Stimulated activated CD4-positive, alpha-beta T cell treated with anti-CD3 and anti-CD28 coated beads, Interleukin-2, amount 100 ng/mL, for 48 hours (primary cell): ENCODE measurements around the gene BRAF.
"Not testable (repeated sequence)": the region's sequence is repeated elsewhere in the genome, so short reads cannot be mapped to it uniquely, and the experiment has no call there.

Source experiments
- DNase-seq, 2 donors: peaks; one replicate each; pipeline ENCODE4 v3.0.0-alpha.2; 2020

The BRAF gene

DNA sequence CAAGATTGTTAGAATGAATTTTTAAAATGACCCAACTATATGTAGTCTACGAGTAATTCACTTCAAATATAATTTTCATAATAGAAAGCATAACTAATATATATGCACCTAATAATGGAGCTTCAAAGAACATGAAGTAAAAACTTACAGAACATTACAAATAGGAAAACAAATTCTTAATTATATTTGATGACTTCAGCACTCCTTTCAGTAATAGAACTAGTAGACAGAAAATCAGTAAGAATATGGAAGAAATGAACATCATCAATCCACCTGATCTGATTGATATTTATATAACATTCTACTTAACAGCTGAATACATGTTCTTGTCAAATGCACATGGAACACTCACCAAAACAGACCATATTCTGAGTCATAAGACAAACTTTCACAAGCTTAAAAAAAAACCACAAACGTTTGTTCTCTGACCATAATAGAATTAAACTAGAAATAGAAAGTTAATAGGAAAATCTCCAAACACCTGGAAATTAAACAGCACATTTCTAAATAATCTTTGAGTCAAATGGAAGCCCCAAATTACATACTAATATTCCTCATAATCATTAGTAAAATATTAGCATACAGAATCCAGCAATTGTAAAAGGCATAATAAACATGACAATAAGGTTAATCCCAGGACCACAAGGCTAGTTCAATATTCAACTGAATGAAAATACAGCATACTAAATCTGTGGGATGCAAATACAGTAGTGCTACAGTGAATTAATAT, 48.0 kb downstream of the BRAF start:
- DNase-seq = no peak

- DNase-seq = no peak
Measured at GRCh38 chr7:140873434-140873833, 51.3 kb downstream of the BRAF start.

DNA sequence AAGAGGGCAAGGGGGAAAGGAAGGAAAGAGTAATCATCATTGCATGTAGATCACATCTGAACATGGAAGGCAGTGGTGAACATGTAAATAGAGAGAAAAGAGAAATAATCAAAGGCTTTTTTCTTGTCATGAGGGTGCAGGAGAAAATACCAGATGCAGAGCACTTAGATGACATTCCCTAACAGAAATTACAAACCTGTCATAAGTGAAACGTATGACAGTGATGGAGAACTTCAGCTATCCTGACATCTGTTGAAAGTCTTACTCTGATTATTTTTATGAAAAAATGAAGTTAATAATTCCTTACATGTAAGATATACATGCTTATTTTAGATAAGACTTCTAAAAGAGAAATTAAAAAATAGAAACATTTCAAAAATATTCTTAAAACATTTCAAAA, 54.7 kb downstream of the BRAF start:
- DNase-seq = no peak

GRCh38 chr7:140869430-140869829, 55.3 kb downstream of the BRAF start:
- DNase-seq = no peak

GRCh38 chr7:140867467-140868462, 57.0 kb downstream of the BRAF start:
- no peak for DNase-seq

DNA sequence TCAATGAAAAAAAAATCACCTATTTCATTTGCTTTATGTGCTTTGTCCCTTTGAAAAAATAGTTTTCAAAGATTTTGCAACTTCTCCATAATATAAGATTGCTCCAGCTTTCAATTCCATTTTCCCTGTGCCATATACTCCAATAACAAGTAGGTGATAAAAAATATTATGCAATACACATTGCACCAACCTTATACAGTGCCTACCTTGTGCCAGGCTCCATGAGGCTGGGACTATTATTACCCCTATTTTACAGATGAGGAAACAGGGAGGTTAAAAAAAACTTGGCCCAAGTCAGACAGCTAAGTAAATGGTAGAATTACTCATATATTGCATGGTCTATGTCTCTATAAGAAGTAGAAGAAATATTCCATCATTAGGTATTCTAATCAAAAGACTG, 57.8 kb downstream of the BRAF start:
- DNase-seq = no peak

- no peak for DNase-seq
Measured at GRCh38 chr7:140864732-140865131, 60.0 kb downstream of the BRAF start.

- no peak for DNase-seq
Measured at GRCh38 chr7:140863867-140864266, 60.9 kb downstream of the BRAF start.

- no peak for DNase-seq
Measured at GRCh38 chr7:140863184-140863583, 61.5 kb downstream of the BRAF start.

DNA sequence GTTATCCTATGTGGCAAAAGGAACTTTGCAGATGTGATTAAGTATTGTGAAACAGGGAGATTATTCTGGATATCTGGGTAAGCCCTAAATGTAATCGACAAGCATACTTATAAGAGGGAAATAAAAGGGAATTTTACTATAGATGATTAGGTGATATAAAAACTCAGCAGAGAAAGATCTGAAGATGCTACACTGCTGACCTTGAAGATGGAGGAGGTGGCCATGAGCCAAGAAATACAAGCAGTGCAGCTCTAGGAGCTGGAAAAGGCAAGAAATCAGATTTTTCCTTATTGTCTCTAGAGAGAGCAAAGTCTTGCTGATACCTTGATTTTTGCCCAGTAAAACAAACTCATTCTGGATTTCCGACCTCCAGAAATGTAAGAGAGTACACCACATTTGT, 67.7 kb downstream of the BRAF start:
- no peak for DNase-seq

GRCh38 chr7:140841166-140841715, 83.5 kb downstream of the BRAF start:
- DNase-seq = no peak

DNA sequence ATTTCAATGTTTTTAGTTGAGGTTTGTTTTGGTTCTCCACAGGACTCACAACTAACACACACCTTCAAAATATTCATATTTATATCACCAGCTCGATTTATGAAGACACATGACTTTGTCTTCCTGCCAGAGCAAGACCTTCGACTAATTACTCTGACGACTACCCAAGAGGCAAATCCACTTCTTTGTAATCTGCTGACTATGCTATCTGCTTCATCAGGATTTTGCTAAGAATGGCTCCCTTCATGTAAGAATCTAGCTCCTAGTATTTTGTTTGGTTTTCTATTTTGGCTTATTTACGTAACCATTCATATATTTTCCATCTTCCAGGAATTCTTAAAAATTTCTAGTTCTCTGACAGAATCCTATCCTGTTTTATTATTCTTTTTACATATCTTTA, 93.0 kb downstream of the BRAF start:
- no peak for DNase-seq

DNA sequence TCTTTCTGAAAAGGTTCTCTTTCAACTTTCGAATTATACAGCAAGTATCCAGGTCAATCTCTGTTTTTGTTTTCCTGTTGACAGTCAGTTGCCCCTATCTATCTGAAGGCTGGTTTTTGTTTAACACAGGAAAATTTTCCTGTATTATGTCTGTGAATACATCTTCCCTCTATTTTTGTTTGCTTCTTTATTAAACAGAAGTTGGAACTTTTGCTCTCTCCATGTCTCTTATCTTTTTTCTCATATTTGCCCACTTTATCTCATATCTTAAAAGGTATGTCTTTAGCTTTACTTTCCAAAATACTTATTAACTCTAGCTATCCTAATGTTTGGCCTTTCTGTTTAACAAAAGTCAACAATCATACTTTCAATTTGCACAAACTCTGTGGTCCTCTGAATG, 95.0 kb downstream of the BRAF start:
- no peak for DNase-seq

DNA sequence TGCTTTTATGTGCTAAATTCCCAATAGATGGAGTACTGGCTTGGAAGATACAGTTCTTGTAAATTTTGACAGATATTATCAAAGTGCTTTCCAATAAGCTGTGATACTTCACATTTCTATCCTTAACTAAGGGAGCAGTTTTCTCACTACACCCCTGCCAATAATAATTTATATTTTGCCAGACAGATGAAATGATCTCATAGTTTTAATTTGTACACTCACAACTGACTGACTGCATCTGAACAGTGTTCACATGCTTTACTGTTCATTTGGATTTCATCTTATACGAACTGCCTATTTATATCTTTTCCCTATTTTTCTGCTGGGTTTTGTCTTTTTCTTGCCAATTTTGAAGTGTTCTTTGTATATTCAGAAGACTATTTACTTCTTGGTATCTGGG, 96.0 kb downstream of the BRAF start:
- no peak for DNase-seq

- DNase-seq = not testable (repeated sequence)
Measured at GRCh38 chr7:140817383-140817782, 107.3 kb downstream of the BRAF start.

DNA sequence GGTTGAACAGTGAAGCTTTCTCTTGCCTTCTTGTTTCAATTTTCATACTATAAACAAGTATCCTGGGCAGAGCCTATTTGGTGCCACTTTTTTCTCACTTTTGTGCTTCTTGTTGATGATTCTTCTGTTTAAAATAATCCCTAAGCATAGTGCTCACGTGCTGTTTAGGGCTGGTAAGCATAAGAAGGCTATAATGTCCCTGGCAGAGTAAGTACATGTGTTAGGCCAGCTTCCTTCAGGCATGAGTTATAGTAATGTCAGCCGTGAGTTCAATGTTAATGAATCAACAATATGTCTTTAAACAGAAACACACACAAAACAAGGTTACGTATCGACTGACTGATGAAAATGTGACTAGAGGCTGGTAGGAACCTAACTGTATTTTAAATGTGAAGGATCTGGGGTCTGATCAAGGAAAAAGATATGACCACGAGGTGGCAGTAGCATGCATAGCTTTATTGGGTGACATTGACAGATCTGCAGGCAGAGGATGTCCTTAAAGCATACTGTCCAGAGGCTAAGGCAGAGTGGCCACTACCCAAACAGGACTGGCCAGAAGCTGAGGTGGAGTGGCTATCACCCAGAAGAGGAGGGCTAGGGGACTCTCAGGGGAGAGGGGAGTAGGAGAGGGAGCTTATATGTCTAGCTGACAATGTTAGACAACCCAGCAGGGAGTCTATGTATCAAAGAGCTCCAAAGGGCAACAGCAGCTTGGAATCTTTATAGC, 113.7 kb downstream of the BRAF start:
- peak; percentile 53 to 63 for DNase-seq

DNA sequence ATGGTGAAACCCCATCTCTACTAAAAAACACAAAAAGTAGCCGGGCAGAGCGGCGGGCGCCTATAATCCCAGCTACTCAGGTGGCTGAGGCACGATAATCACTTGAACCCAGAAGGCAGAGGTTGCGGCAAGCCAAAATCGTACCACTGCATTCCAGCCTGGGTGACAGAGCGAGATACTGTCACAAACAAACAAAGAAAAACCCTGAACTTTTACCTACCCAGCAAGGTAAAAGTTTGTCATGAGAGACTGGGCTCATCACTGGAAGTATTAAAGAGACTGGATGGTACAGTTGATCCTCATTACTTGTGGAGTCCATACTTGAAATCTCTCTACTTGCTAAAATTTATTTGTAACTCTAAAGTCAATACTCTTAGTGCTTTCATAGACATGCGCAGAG, 114.3 kb downstream of the BRAF start:
- DNase-seq = no peak

- DNase-seq = no peak
Measured at GRCh38 chr7:140778975-140779374, 145.8 kb downstream of the BRAF start.

- no peak for DNase-seq
Measured at GRCh38 chr7:140778568-140778967, 146.2 kb downstream of the BRAF start.

GRCh38 chr7:140774371-140774770, 150.4 kb downstream of the BRAF start:
- no peak for DNase-seq

DNA sequence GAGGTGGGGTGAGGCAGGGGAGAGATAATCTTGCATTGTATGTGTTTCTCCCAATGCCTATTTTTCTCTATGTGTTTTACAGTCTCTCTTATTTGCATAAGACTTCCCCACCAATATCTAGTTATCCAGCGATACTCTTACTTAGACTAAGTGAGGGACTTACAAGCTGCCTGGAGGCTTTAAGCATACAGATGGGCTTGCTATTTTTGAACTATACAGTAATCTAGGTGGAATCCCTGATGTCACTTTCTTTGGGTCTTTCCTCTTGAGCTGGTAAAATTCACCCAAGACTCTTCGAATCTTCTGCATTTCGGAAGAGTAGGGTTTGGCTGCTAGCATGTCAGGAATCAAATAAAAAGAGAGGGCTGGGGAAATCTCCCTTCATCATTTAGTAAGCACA, 151.6 kb downstream of the BRAF start:
- DNase-seq = no peak

GRCh38 chr7:140771826-140772225, 152.9 kb downstream of the BRAF start:
- DNase-seq = no peak

GRCh38 chr7:140769852-140770251, 154.9 kb downstream of the BRAF start:
- no peak for DNase-seq
